ENCODE measurements around the gene PPIL1. TPM values are rescaled to one million over a fixed set of nuclear protein-coding genes. Genes with fewer than 3 reads are reported as not detected.

PPIL1 gene
- total and polyA plus RNA-seq, 2 of the 13 experiments (the other 11 are each of a cell fraction or from before 2014, with no cell fraction given) = 74.2 to 144 TPM

GRCh38 chr6:36840432-36841403 lies 33.9 kb downstream of the PPIL1 start (continued):
- TF ChIP-seq SNAPC4 (CRISPR knock-in tag; IDR thresholded peaks at IDR 0.05) (no peak), ZNF441 (CRISPR knock-in tag; IDR thresholded peaks at IDR 0.05; ENCODE audit: borderline replicate concordance) (no peak), ZNF674 (CRISPR knock-in tag; IDR thresholded peaks at IDR 0.05; ENCODE audit: low read depth) (no peak), ZNF619 (CRISPR knock-in tag; IDR thresholded peaks at IDR 0.05) (peak; percentile 51; the same call in 1 of the 2 replicates), IRF2 (CRISPR knock-in tag; IDR thresholded peaks at IDR 0.05) (no peak), TEF (CRISPR knock-in tag; IDR thresholded peaks at IDR 0.05) (no peak), KDM4B (CRISPR knock-in tag; IDR thresholded peaks at IDR 0.05) (no peak), ZNF780A (CRISPR knock-in tag; IDR thresholded peaks at IDR 0.05) (no peak), ZNF839 (CRISPR knock-in tag; IDR thresholded peaks at IDR 0.05; ENCODE audit: borderline replicate concordance) (no peak), GATAD1 (CRISPR knock-in tag; IDR thresholded peaks at IDR 0.05) (no peak), SIN3B (IDR thresholded peaks at IDR 0.05; ENCODE audit: low read length) (no peak)
- TF ChIP-seq, protein P1, sequence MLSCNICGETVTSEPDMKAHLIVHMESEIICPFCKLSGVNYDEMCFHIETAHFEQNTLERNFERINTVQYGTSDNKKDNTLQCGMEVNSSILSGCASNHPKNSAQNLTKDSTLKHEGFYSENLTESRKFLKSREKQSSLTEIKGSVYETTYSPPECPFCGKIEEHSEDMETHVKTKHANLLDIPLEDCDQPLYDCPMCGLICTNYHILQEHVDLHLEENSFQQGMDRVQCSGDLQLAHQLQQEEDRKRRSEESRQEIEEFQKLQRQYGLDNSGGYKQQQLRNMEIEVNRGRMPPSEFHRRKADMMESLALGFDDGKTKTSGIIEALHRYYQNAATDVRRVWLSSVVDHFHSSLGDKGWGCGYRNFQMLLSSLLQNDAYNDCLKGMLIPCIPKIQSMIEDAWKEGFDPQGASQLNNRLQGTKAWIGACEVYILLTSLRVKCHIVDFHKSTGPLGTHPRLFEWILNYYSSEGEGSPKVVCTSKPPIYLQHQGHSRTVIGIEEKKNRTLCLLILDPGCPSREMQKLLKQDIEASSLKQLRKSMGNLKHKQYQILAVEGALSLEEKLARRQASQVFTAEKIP (CRISPR knock-in tag; IDR thresholded peaks at IDR 0.05; ENCODE audit: borderline replicate concordance) = no peak
- TF ChIP-seq, protein P2, sequence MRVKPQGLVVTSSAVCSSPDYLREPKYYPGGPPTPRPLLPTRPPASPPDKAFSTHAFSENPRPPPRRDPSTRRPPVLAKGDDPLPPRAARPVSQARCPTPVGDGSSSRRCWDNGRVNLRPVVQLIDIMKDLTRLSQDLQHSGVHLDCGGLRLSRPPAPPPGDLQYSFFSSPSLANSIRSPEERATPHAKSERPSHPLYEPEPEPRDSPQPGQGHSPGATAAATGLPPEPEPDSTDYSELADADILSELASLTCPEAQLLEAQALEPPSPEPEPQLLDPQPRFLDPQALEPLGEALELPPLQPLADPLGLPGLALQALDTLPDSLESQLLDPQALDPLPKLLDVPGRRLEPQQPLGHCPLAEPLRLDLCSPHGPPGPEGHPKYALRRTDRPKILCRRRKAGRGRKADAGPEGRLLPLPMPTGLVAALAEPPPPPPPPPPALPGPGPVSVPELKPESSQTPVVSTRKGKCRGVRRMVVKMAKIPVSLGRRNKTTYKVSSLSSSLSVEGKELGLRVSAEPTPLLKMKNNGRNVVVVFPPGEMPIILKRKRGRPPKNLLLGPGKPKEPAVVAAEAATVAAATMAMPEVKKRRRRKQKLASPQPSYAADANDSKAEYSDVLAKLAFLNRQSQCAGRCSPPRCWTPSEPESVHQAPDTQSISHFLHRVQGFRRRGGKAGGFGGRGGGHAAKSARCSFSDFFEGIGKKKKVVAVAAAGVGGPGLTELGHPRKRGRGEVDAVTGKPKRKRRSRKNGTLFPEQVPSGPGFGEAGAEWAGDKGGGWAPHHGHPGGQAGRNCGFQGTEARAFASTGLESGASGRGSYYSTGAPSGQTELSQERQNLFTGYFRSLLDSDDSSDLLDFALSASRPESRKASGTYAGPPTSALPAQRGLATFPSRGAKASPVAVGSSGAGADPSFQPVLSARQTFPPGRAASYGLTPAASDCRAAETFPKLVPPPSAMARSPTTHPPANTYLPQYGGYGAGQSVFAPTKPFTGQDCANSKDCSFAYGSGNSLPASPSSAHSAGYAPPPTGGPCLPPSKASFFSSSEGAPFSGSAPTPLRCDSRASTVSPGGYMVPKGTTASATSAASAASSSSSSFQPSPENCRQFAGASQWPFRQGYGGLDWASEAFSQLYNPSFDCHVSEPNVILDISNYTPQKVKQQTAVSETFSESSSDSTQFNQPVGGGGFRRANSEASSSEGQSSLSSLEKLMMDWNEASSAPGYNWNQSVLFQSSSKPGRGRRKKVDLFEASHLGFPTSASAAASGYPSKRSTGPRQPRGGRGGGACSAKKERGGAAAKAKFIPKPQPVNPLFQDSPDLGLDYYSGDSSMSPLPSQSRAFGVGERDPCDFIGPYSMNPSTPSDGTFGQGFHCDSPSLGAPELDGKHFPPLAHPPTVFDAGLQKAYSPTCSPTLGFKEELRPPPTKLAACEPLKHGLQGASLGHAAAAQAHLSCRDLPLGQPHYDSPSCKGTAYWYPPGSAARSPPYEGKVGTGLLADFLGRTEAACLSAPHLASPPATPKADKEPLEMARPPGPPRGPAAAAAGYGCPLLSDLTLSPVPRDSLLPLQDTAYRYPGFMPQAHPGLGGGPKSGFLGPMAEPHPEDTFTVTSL (CRISPR knock-in tag; IDR thresholded peaks at IDR 0.05; ENCODE audit: borderline replicate concordance) = no peak

Measured in HepG2 (cell line).